ENCODE data around the gene HSF4.

HSF4 gene

GRCh38 chr16:67150047-67150832 lies 14.3 kb upstream of the HSF4 start:
- Histone ChIP-seq H3K4me1 (ENCODE audit: control insufficient read depth, insufficient read depth, low read depth, low read length) (peaks cover 33% of the 10 kb centered on the region), H3K36me3 (ENCODE audit: control insufficient read depth in 1 of 2, insufficient read depth in 2 of 2, low read depth in 1 of 2, low read length in 2 of 2) (peaks cover 46 to 50% of the 10 kb centered on the region in 2 experiments), H3K14ac (ENCODE audit: low read length in 2 of 2) (peak overlapping the region in 1 of 2 experiments; percentile 69), H4K91ac (ENCODE audit: low read length) (peak overlapping the region; percentile 95), H3K9me3 (ENCODE audit: control insufficient read depth, low read length) (no peaks in the 10 kb centered on the region), H4K8ac (ENCODE audit: low read length) (peak overlapping the region; percentile 99), H3K23ac (ENCODE audit: low read length in 2 of 2) (peak overlapping the region in 1 of 2 experiments; percentile 91), H2BK12ac (ENCODE audit: low read length in 2 of 2) (peak overlapping the region; percentile 25 to 39), H2AK5ac (ENCODE audit: low read length, severe bottlenecking) (no peak overlapping the region), H2BK120ac (ENCODE audit: low read depth, low read length) (peak overlapping the region; percentile 94), H3K27me3 (ENCODE audit: control insufficient read depth in 1 of 2, insufficient read depth in 1 of 2, low read length in 2 of 2) (peaks cover 0 to 21% of the 10 kb centered on the region in 2 experiments), H3K4me3 (ENCODE audit: insufficient read depth in 1 of 2, low read depth in 1 of 2, low read length in 2 of 2) (peak overlapping the region; percentile 60 to 81), H3K4me2 (ENCODE audit: low read length, poor library complexity, severe bottlenecking) (peak overlapping the region; percentile 82), H3K27ac (ENCODE audit: low read length, poor library complexity, severe bottlenecking) (no peak overlapping the region), H3K4ac (ENCODE audit: low read depth in 1 of 2, low read length in 2 of 2) (peak overlapping the region; percentile 88 to 91), H2BK15ac (ENCODE audit: low read depth, poor library complexity, severe bottlenecking) (peak overlapping the region; percentile 71), H3K9ac (ENCODE audit: low read length) (peak overlapping the region; percentile 94), H2BK5ac (ENCODE audit: low read depth, low read length, poor library complexity, severe bottlenecking) (no peak overlapping the region), H2AFZ (ENCODE audit: low read depth, low read length) (peak overlapping the region; percentile 16), H3K18ac (ENCODE audit: low read depth in 1 of 2, low read length in 2 of 2) (peak overlapping the region; percentile 72 to 98), H3K79me1 (replicated peaks; ENCODE audit: low read length, poor library complexity, severe bottlenecking) (peaks cover 13% of the 10 kb centered on the region)
- 6% methylated on average over 90 of the region's 94 CpGs for WGBS
- peak; percentile 76 for DNase-seq

GRCh38 chr16:67150833-67151396 lies 13.6 kb upstream of the HSF4 start, which contains the start of gene B3GNT9:
TSS of gene B3GNT9 (minus strand) at chr16:67150998. CDS start at chr16:67150485, 513 bp downstream.
- Histone ChIP-seq H3K4ac (ENCODE audit: low read depth in 1 of 2, low read length in 2 of 2) (peak within 1 kb of the TSS; percentile 88 to 91), H3K4me3 (ENCODE audit: insufficient read depth in 1 of 2, low read depth in 1 of 2, low read length in 2 of 2) (peak within 1 kb of the TSS; percentile 60 to 81), H3K23ac (ENCODE audit: low read length in 2 of 2) (peak within 1 kb of the TSS in 1 of 2 experiments; percentile 91)

GRCh38 chr16:67151431-67152097 lies 13.0 kb upstream of the HSF4 start:
- Histone ChIP-seq H3K23ac (ENCODE audit: low read length in 2 of 2) (no peak overlapping the region), H2BK12ac (ENCODE audit: low read length in 2 of 2) (peak overlapping the region in 1 of 2 experiments; percentile 16), H3K9me3 (ENCODE audit: control insufficient read depth, low read length) (no peaks in the 10 kb centered on the region), H4K91ac (ENCODE audit: low read length) (peak overlapping the region; percentile 95), H3K14ac (ENCODE audit: low read length in 2 of 2) (peak overlapping the region in 1 of 2 experiments; percentile 30), H2BK5ac (ENCODE audit: low read depth, low read length, poor library complexity, severe bottlenecking) (no peak overlapping the region), H3K4me3 (ENCODE audit: insufficient read depth in 1 of 2, low read depth in 1 of 2, low read length in 2 of 2) (peak overlapping the region in 1 of 2 experiments; percentile 81), H2AK5ac (ENCODE audit: low read length, severe bottlenecking) (peak overlapping the region; percentile 66), H3K36me3 (ENCODE audit: control insufficient read depth in 1 of 2, insufficient read depth in 2 of 2, low read depth in 1 of 2, low read length in 2 of 2) (peaks cover 33 to 37% of the 10 kb centered on the region in 2 experiments), H2BK120ac (ENCODE audit: low read depth, low read length) (peak overlapping the region; percentile 2), H4K8ac (ENCODE audit: low read length) (peak overlapping the region; percentile 89), H3K4me2 (ENCODE audit: low read length, poor library complexity, severe bottlenecking) (no peak overlapping the region), H3K4me1 (ENCODE audit: control insufficient read depth, insufficient read depth, low read depth, low read length) (peaks cover 44% of the 10 kb centered on the region), H2BK15ac (ENCODE audit: low read depth, poor library complexity, severe bottlenecking) (peak overlapping the region; percentile 6), H3K9ac (ENCODE audit: low read length) (peak overlapping the region; percentile 94), H3K79me1 (replicated peaks; ENCODE audit: low read length, poor library complexity, severe bottlenecking) (peaks cover 16% of the 10 kb centered on the region), H3K27ac (ENCODE audit: low read length, poor library complexity, severe bottlenecking) (no peak overlapping the region), H2AFZ (ENCODE audit: low read depth, low read length) (no peak overlapping the region), H3K18ac (ENCODE audit: low read depth in 1 of 2, low read length in 2 of 2) (peak overlapping the region in 1 of 2 experiments; percentile 72), H3K4ac (ENCODE audit: low read depth in 1 of 2, low read length in 2 of 2) (peak overlapping the region in 1 of 2 experiments; percentile 22), H3K27me3 (ENCODE audit: control insufficient read depth in 1 of 2, insufficient read depth in 1 of 2, low read length in 2 of 2) (peaks cover 0 to 32% of the 10 kb centered on the region in 2 experiments)
- WGBS, result 71% methylated on average over 8 of the region's 8 CpGs
- peak; percentile 24 for DNase-seq

More at GRCh38 chr16:67150833-67151396, 13.6 kb upstream of the HSF4 start, which contains the start of gene B3GNT9:
- Histone ChIP-seq H2AK5ac (ENCODE audit: low read length, severe bottlenecking) (peak within 1 kb of the TSS; percentile 66), H3K14ac (ENCODE audit: low read length in 2 of 2) (peak within 1 kb of the TSS in 1 of 2 experiments; percentile 69), H3K27ac (ENCODE audit: low read length, poor library complexity, severe bottlenecking) (no peak within 1 kb of the TSS), H4K8ac (ENCODE audit: low read length) (peak within 1 kb of the TSS; percentile 99), H3K27me3 (ENCODE audit: control insufficient read depth in 1 of 2, insufficient read depth in 1 of 2, low read length in 2 of 2) (peaks cover 0 to 25% of the 10 kb centered on the region in 2 experiments), H2AFZ (ENCODE audit: low read depth, low read length) (peak within 1 kb of the TSS; percentile 16), H3K4me1 (ENCODE audit: control insufficient read depth, insufficient read depth, low read depth, low read length) (peaks cover 38% of the 10 kb centered on the region), H3K18ac (ENCODE audit: low read depth in 1 of 2, low read length in 2 of 2) (peak within 1 kb of the TSS; percentile 72 to 98), H2BK5ac (ENCODE audit: low read depth, low read length, poor library complexity, severe bottlenecking) (no peak within 1 kb of the TSS), H3K9ac (ENCODE audit: low read length) (peak within 1 kb of the TSS; percentile 94), H2BK120ac (ENCODE audit: low read depth, low read length) (peak within 1 kb of the TSS; percentile 94), H4K91ac (ENCODE audit: low read length) (peak within 1 kb of the TSS; percentile 95), H2BK12ac (ENCODE audit: low read length in 2 of 2) (peak within 1 kb of the TSS; percentile 25 to 39), H3K9me3 (ENCODE audit: control insufficient read depth, low read length) (no peaks in the 10 kb centered on the region), H3K79me1 (replicated peaks; ENCODE audit: low read length, poor library complexity, severe bottlenecking) (peaks cover 13% of the 10 kb centered on the region), H3K4me2 (ENCODE audit: low read length, poor library complexity, severe bottlenecking) (peak within 1 kb of the TSS; percentile 82), H2BK15ac (ENCODE audit: low read depth, poor library complexity, severe bottlenecking) (peak within 1 kb of the TSS; percentile 71), H3K36me3 (ENCODE audit: control insufficient read depth in 1 of 2, insufficient read depth in 2 of 2, low read depth in 1 of 2, low read length in 2 of 2) (peaks cover 39 to 44% of the 10 kb centered on the region in 2 experiments)
- 2% methylated on average over 34 of the region's 34 CpGs for WGBS
- peak; percentile 84 for DNase-seq

All from mesenchymal stem cell (in vitro differentiated cells and primary cell).